ENCODE data around the gene GPR37. TPM values are rescaled to one million over a fixed set of nuclear protein-coding genes. Genes with fewer than 3 reads are reported as not detected.

The GPR37 gene
- total and polyA plus RNA-seq, 3 donors from 2014 or later: 41.9 to 76.3 (median 65.4) TPM

GRCh38 chr7:124796771-124797170, 31.2 kb upstream of the GPR37 start:
- Histone ChIP-seq H3K4me3 (no peak overlapping the region), H3K9me3 (no peaks in the 10 kb centered on the region), H3K4me1 (no peaks in the 10 kb centered on the region), H3K27ac (no peak overlapping the region), H3K27me3 (no peaks in the 10 kb centered on the region), H3K36me3 (ENCODE audit: low read depth, missing control alignments) (no peaks in the 10 kb centered on the region)
- intact Hi-C loops (cut with DNase I; ENCODE audit: low total_unique reads): no loop called here
- DNase-seq: no peak
- no peak for TF ChIP-seq POLR2A (IDR thresholded peaks at IDR 0.05)
- TF ChIP-seq, protein P1, sequence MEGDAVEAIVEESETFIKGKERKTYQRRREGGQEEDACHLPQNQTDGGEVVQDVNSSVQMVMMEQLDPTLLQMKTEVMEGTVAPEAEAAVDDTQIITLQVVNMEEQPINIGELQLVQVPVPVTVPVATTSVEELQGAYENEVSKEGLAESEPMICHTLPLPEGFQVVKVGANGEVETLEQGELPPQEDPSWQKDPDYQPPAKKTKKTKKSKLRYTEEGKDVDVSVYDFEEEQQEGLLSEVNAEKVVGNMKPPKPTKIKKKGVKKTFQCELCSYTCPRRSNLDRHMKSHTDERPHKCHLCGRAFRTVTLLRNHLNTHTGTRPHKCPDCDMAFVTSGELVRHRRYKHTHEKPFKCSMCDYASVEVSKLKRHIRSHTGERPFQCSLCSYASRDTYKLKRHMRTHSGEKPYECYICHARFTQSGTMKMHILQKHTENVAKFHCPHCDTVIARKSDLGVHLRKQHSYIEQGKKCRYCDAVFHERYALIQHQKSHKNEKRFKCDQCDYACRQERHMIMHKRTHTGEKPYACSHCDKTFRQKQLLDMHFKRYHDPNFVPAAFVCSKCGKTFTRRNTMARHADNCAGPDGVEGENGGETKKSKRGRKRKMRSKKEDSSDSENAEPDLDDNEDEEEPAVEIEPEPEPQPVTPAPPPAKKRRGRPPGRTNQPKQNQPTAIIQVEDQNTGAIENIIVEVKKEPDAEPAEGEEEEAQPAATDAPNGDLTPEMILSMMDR (IDR thresholded peaks at IDR 0.05): no peak
- WGBS, 2 donors: 80 to 88% methylated on average over 2 of the region's 2 CpGs

DNA sequence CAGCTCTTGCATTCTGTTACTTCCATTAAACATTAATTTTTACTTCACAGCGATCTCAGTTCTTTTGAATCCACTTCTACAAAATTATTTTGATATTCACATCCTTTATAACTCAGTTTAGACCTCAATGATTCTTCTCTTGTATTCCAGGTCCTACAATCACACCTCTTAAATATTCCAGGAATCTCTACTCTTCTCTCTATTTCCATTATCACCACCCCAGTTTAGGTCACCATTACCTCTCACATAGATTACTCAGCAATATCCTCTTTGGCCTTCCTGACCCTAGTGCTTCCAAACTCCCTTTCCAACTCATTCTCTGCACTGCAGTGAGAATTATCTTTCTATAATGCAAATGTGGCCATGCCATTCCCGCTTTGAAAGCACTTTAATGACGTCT, 27.1 kb upstream of the GPR37 start:
- no peaks in the 10 kb centered on the region for H3K4me1 ChIP-seq
- H3K27ac ChIP-seq: no peak overlapping the region
- 85 to 92% methylated on average over 3 of the region's 3 CpGs for WGBS, 2 donors
- no peak for TF ChIP-seq POLR2A (IDR thresholded peaks at IDR 0.05)
- TF ChIP-seq, protein P1 (IDR thresholded peaks at IDR 0.05): no peak
- H3K4me3 ChIP-seq: no peak overlapping the region
- DNase-seq: no peak
- no peaks in the 10 kb centered on the region for H3K9me3 ChIP-seq
- intact Hi-C loops (cut with DNase I; ENCODE audit: low total_unique reads): no loop called here
- H3K27me3 ChIP-seq: no peaks in the 10 kb centered on the region
- no peaks in the 10 kb centered on the region for H3K36me3 ChIP-seq (ENCODE audit: low read depth, missing control alignments)

GRCh38 chr7:124792002-124792401, 26.4 kb upstream of the GPR37 start:
- Histone ChIP-seq H3K4me3 (no peak overlapping the region), H3K27me3 (no peaks in the 10 kb centered on the region), H3K27ac (no peak overlapping the region), H3K9me3 (no peaks in the 10 kb centered on the region), H3K4me1 (no peaks in the 10 kb centered on the region), H3K36me3 (ENCODE audit: low read depth, missing control alignments) (no peaks in the 10 kb centered on the region)
- intact Hi-C loops (cut with DNase I; ENCODE audit: low total_unique reads): no loop called here
- no peak for DNase-seq
- TF ChIP-seq, protein P1 (IDR thresholded peaks at IDR 0.05): no peak
- no peak for TF ChIP-seq POLR2A (IDR thresholded peaks at IDR 0.05)

GRCh38 chr7:124791426-124791825, 25.8 kb upstream of the GPR37 start:
- 73 to 83% methylated on average over 4 of the region's 4 CpGs for WGBS, 2 donors
- no peak for DNase-seq
- H3K4me3 ChIP-seq: no peak overlapping the region
- H3K27me3 ChIP-seq: no peaks in the 10 kb centered on the region
- H3K36me3 ChIP-seq (ENCODE audit: low read depth, missing control alignments): no peaks in the 10 kb centered on the region
- no peak for TF ChIP-seq POLR2A (IDR thresholded peaks at IDR 0.05)
- TF ChIP-seq, protein P1 (IDR thresholded peaks at IDR 0.05): no peak
- intact Hi-C loops (cut with DNase I; ENCODE audit: low total_unique reads): no loop called here
- H3K27ac ChIP-seq: no peak overlapping the region
- no peaks in the 10 kb centered on the region for H3K4me1 ChIP-seq
- no peaks in the 10 kb centered on the region for H3K9me3 ChIP-seq

DNA sequence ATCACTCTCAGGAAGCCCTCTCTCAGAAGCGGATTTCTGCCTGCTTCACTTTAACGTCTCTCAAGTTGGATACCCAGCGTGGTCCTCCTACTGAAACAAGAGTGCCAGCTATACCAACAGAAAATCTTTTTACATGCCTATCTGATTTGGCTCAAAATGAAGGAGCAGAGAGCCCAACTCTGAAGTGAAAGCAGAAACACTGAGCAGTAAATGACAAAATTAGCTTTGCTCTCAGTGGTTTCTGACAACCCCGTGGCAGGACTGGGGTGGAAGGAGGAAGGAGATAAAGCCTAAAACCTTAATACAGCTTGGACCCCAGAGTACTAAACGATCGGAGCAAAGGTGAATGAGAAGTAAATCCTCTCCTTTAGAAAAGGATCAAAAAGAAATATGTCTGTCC, 25.1 kb upstream of the GPR37 start:
- 30 to 35% methylated on average over 6 of the region's 6 CpGs for WGBS, 2 donors
- no peak overlapping the region for H3K4me3 ChIP-seq
- no peaks in the 10 kb centered on the region for H3K36me3 ChIP-seq (ENCODE audit: low read depth, missing control alignments)
- H3K4me1 ChIP-seq: no peaks in the 10 kb centered on the region
- no peaks in the 10 kb centered on the region for H3K9me3 ChIP-seq
- no peak overlapping the region for H3K27ac ChIP-seq
- intact Hi-C loops (cut with DNase I; ENCODE audit: low total_unique reads): no loop called here
- TF ChIP-seq, protein P1 (IDR thresholded peaks at IDR 0.05): no peak
- TF ChIP-seq POLR2A (IDR thresholded peaks at IDR 0.05): no peak
- no peaks in the 10 kb centered on the region for H3K27me3 ChIP-seq
- DNase-seq: no peak

All from testis (tissue), 3 donors.